K562 (cell line): ENCODE measurements around the gene CD151. TPM values are rescaled to one million over a fixed set of nuclear protein-coding genes. Genes with fewer than 3 reads are reported as not detected.

Experiments
- GABPA ChIP-seq: fragments of 200-800 bp; sonication (Bioruptor generic); conservative IDR thresholded peaks from 2 replicates; pipeline ENCODE4 v1.6.1; 2016; ENCODE audit warnings: low read depth, missing genetic modification characterization, missing compliant biosample characterization
- SRSF9 ChIP-seq: fragments of 200-400 bp; formaldehyde crosslinking; IDR thresholded peaks from 2 replicates; pipeline ENCODE4 v1.6.1; 2017; ENCODE audit warnings: low read depth, low read length, borderline replicate concordance
- polyA plus RNA-seq, 8 experiments: library from polyadenylated mRNA; depleted of rRNA in 4 of 8; stranded (reverse) in 5 of 8; unstranded in 3 of 8; fragments of >200 nt; fragmentation: Nextera tagmentation in 2 of 8; fragmentation: Illumina TruSeq in 1 of 8; extraction: Ambion mirVana in 2 of 8; extraction: Trizol in 1 of 8; gene quantifications; 2 replicates each; pipeline versions ENCODE4 v1.2.1 to v1.2.3, GENCODE V29; 2011 to 2014; ENCODE audit warnings: inconsistent platforms in 1 of 8, missing spikeins in 1 of 8
- total RNA-seq, 7 experiments: library from RNA; depleted of rRNA in 6 of 7; stranded (reverse); fragments of >200 nt in 6 of 7; fragmentation: Illumina TruSeq in 2 of 7; extraction: Trizol in 2 of 7; gene quantifications; 2 replicates each; pipeline versions ENCODE4 v1.2.1 to v1.2.3, GENCODE V29; 2011 to 2021; ENCODE audit warnings: low replicate concordance in 1 of 7
- TF ChIP-seq, protein P1 (sequence below), 2 experiments: fragments of 450-650 bp in 1 of 2; sonication (generic) in 1 of 2; formaldehyde crosslinking in 1 of 2; IDR thresholded peaks; 2 replicates each; pipeline versions ENCODE4 v1.7.1 to v1.9.0; 2016 to 2022; ENCODE audit warnings: inconsistent platforms in 1 of 2, mild to moderate bottlenecking in 1 of 2, missing genetic modification reagents in 1 of 2
- TF ChIP-seq, protein P2 (sequence below): fragments of 150-350 bp; conservative IDR thresholded peaks from 2 replicates; pipeline ENCODE4 v1.6.1; 2014; ENCODE audit warnings: low read length

The CD151 gene
- total and polyA plus RNA-seq, 9 of the 15 experiments (the other 6 are each of a cell fraction or from before 2014, with no cell fraction given) = 2.3 to 187 (median 140) TPM

DNA sequence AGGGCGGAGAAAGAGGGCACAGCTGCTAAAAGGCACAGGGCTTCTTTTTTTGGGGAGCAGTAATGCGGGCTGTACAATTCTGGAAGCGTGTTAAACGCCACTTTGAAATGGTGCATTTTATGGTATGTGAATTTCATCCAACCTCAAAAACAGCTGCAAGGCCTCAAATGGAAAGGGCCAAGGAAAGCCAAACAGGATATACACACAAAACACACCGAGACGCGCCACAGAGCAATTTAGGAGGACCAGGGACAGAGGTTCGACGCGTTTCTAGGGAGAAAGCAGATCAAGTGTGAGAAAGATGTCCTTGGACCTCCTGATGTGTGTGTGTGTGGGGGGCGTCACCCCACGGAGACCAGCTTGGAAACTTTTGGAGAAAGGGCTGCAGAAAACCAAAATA lies 41.0 kb downstream of the CD151 start (continued):
- TF ChIP-seq, protein P1, sequence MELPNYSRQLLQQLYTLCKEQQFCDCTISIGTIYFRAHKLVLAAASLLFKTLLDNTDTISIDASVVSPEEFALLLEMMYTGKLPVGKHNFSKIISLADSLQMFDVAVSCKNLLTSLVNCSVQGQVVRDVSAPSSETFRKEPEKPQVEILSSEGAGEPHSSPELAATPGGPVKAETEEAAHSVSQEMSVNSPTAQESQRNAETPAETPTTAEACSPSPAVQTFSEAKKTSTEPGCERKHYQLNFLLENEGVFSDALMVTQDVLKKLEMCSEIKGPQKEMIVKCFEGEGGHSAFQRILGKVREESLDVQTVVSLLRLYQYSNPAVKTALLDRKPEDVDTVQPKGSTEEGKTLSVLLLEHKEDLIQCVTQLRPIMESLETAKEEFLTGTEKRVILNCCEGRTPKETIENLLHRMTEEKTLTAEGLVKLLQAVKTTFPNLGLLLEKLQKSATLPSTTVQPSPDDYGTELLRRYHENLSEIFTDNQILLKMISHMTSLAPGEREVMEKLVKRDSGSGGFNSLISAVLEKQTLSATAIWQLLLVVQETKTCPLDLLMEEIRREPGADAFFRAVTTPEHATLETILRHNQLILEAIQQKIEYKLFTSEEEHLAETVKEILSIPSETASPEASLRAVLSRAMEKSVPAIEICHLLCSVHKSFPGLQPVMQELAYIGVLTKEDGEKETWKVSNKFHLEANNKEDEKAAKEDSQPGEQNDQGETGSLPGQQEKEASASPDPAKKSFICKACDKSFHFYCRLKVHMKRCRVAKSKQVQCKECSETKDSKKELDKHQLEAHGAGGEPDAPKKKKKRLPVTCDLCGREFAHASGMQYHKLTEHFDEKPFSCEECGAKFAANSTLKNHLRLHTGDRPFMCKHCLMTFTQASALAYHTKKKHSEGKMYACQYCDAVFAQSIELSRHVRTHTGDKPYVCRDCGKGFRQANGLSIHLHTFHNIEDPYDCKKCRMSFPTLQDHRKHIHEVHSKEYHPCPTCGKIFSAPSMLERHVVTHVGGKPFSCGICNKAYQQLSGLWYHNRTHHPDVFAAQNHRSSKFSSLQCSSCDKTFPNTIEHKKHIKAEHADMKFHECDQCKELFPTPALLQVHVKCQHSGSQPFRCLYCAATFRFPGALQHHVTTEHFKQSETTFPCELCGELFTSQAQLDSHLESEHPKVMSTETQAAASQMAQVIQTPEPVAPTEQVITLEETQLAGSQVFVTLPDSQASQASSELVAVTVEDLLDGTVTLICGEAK (IDR thresholded peaks at IDR 0.05) = no peak
- TF ChIP-seq, protein P1 (CRISPR knock-in tag; IDR thresholded peaks at IDR 0.05) = no peak
- TF ChIP-seq, protein P2, sequence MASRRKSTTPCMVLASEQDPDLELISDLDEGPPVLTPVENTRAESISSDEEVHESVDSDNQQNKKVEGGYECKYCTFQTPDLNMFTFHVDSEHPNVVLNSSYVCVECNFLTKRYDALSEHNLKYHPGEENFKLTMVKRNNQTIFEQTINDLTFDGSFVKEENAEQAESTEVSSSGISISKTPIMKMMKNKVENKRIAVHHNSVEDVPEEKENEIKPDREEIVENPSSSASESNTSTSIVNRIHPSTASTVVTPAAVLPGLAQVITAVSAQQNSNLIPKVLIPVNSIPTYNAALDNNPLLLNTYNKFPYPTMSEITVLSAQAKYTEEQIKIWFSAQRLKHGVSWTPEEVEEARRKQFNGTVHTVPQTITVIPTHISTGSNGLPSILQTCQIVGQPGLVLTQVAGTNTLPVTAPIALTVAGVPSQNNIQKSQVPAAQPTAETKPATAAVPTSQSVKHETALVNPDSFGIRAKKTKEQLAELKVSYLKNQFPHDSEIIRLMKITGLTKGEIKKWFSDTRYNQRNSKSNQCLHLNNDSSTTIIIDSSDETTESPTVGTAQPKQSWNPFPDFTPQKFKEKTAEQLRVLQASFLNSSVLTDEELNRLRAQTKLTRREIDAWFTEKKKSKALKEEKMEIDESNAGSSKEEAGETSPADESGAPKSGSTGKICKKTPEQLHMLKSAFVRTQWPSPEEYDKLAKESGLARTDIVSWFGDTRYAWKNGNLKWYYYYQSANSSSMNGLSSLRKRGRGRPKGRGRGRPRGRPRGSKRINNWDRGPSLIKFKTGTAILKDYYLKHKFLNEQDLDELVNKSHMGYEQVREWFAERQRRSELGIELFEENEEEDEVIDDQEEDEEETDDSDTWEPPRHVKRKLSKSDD = no peak
- TF ChIP-seq SRSF9 = no peak
- TF ChIP-seq GABPA (tag) = no peak
- TF ChIP-seq, all 486 proteins: peak for 0
